OCI-LY3 (cell line): ENCODE data around the gene CAMKMT.

Source experiments
- EZH2phosphoT487 ChIP-seq: fragments of 200-600 bp; shearing (Covaris generic); IDR thresholded peaks from 2 replicates; pipeline ENCODE4 v1.6.1; 2018; ENCODE audit warnings: antibody characterized with exemption, mixed run types, low read depth
- TF ChIP-seq, protein P1 (sequence below): fragments of 200-600, 300-600 bp; sonication (generic); IDR thresholded peaks from 2 replicates; pipeline ENCODE4 v1.5.1; 2014; ENCODE audit warnings: antibody characterized with exemption, low read length, low read depth

DNA sequence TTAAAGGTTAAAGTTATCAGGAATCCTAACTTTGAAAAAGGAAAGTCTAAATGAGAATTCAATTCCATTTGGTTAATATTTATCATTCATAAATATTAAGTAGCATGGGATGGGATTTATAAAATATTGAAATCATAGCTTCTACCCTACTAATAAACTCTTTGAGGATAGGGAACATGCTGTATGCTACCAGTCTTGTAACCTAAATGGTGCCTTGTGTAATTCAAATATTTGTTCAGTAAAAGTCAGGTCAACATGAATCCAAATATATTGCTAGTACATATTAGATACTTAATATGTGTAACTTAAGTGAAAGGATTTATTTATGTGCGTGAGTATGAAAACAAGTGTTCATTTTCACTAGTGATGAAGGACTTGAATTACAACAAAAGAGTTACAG, 94.1 kb downstream of the CAMKMT start:
- TF ChIP-seq, protein P1, sequence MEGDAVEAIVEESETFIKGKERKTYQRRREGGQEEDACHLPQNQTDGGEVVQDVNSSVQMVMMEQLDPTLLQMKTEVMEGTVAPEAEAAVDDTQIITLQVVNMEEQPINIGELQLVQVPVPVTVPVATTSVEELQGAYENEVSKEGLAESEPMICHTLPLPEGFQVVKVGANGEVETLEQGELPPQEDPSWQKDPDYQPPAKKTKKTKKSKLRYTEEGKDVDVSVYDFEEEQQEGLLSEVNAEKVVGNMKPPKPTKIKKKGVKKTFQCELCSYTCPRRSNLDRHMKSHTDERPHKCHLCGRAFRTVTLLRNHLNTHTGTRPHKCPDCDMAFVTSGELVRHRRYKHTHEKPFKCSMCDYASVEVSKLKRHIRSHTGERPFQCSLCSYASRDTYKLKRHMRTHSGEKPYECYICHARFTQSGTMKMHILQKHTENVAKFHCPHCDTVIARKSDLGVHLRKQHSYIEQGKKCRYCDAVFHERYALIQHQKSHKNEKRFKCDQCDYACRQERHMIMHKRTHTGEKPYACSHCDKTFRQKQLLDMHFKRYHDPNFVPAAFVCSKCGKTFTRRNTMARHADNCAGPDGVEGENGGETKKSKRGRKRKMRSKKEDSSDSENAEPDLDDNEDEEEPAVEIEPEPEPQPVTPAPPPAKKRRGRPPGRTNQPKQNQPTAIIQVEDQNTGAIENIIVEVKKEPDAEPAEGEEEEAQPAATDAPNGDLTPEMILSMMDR = no peak
- TF ChIP-seq EZH2phosphoT487 = no peak
